Measurements from ENCODE around the gene SEMA5A.

SEMA5A gene

GRCh38 chr5:9515436-9515835 is 30.4 kb downstream of the SEMA5A start:
- DNase-seq (ENCODE audit: low read depth in 4 of 4, low spot score in 1 of 4), result no peak

GRCh38 chr5:9514968-9515367 is 30.9 kb downstream of the SEMA5A start:
- DNase-seq (ENCODE audit: low read depth in 4 of 4, low spot score in 1 of 4), result no peak

DNA sequence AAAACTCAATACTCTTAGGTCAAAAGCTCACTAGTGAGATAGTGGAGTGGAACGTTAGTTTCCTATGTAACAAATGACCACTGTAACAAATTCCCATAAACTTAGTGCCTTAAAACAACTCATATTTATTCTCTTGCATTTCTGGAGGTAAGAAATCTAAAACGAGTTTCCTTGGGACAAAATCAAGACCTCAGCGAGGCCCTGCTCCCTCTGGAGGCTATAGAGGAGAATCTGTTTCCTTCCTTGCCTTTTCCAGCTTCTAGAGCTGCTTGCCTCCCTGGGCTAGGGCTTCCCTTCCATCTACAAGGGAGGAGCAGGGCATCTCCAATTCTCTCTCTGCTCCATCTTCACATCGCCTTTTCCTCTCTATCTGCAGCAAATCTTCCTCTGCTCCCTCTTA is 32.0 kb downstream of the SEMA5A start:
- no peak for DNase-seq (ENCODE audit: low read depth in 4 of 4, low spot score in 1 of 4)

DNA sequence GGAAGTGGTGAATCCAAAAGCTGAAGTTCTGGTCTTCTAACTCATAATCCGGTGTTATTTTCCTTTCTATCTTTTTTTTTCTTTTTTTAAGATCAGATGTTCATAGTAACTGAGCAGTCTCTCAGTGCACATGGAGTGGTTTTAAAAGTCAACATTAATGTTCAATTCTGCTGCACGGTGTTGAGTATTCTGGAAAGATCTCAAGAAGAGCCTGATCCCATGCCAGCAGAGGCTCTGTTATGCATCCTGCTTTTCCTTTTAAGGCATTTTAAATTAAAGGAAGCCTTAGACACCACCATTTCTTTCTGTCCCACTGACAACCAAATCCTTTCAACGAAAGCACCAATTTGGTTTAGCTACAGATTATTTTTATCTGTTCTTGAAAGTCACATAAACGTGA is 33.4 kb downstream of the SEMA5A start:
- no peak for DNase-seq (ENCODE audit: low read depth in 4 of 4, low spot score in 1 of 4)

DNA sequence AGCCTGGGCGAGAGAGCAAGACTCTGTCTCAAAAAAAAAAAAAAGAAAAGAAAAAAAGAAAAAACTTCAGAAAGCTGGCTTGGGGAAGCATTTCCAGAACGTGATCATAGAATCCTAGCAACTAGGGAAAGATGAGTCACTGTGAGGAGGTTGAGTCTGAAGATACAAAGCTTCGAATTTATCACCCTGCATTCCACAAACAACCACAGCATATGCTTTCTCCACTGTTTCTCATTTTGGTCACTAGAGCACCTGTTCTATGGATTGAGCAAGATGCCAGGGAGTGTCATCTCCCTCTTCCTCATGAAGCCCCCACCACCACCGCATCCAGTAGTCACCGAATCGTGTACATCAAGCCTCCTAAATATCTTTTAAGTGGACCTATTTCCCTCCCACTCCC is 37.9 kb downstream of the SEMA5A start:
- no peak for DNase-seq (ENCODE audit: low read depth in 4 of 4, low spot score in 1 of 4)

GRCh38 chr5:9505225-9505624 is 40.6 kb downstream of the SEMA5A start:
- DNase-seq (ENCODE audit: low read depth in 4 of 4, low spot score in 1 of 4), result no peak

GRCh38 chr5:9502864-9503263 is 43.0 kb downstream of the SEMA5A start:
- no peak for DNase-seq (ENCODE audit: low read depth in 4 of 4, low spot score in 1 of 4)

DNA sequence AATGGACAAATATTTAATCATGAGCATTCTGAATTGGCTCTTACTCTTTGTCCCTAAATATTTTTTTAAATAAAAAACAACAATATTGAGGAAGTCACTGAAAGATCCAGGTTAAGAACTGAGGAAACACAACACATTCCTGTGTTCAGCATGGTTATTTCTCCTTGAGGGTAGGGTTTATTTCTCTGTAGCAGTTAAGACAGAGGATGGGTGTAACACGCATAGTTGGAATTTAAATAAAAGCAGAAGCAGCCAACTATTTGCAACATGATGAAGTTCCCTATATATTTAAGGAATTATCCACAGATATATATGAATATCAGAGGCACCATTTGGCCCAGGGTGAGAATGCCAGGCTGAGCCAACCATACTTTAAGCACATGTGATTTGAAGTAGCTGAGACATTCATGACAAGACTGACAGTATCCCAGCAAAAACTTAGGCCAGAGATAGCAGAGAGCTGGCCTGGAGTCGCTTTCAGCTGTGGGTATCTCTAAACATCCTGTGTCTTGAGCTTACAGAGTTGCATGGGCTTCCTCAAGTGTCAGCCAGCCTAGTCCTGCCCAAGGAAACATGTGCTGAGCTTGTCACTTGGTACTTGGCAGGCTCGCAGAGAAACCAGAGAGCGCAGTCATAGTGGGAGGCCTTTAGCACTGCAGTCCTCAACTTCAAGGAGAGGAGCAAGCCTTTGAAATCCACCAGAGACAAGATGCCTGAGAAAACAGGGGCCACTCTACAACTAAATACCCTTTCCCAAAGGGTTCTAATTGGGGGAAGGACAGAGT is 43.6 kb downstream of the SEMA5A start:
- no peak for DNase-seq (ENCODE audit: low read depth in 4 of 4, low spot score in 1 of 4)

- DNase-seq (ENCODE audit: low read depth in 4 of 4, low spot score in 1 of 4), result no peak
Observed at GRCh38 chr5:9500625-9501024, 45.2 kb downstream of the SEMA5A start.

- no peak for DNase-seq (ENCODE audit: low read depth in 4 of 4, low spot score in 1 of 4)
Observed at GRCh38 chr5:9500193-9500592, 45.7 kb downstream of the SEMA5A start.

DNA sequence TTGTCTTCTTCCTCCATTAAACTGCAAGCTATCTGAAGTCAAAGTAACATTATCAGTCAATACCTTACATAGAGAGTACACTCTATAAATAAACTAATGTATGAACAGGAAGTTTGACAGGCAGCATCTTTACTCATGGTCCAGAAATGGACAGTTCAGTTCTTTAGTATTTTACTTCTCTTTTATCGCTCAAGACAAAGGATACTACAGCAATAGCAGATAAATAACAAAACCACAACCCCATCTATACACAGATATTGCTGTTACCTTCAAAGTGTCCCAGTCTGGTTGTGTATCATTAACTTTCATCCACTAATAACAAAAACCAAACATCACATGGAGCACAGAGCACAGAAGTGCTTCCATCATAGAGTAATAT is 46.4 kb downstream of the SEMA5A start:
- DNase-seq (ENCODE audit: low read depth in 4 of 4, low spot score in 1 of 4), result no peak

GRCh38 chr5:9498541-9499497 is 47.1 kb downstream of the SEMA5A start:
- no peak for DNase-seq (ENCODE audit: low read depth in 4 of 4, low spot score in 1 of 4)

DNA sequence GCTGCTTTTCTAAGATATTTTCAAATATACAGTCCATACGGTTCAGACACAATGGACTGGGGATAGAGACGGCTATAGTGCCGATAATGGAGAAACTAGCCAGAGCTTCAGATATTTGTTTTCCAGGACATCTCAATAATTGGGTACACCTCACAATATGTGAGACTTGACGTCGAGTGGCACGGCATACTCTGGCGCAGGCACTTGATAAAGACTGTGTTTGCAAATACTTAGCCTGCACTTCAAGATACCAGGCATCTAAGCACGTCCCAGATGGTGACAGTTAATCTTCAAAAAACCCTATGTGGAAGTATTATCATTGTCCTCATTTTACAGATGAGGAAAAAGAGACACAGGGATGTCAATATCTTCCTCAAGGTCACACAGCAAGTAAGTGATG is 48.5 kb downstream of the SEMA5A start:
- no peak for DNase-seq (ENCODE audit: low read depth in 4 of 4, low spot score in 1 of 4)

DNA sequence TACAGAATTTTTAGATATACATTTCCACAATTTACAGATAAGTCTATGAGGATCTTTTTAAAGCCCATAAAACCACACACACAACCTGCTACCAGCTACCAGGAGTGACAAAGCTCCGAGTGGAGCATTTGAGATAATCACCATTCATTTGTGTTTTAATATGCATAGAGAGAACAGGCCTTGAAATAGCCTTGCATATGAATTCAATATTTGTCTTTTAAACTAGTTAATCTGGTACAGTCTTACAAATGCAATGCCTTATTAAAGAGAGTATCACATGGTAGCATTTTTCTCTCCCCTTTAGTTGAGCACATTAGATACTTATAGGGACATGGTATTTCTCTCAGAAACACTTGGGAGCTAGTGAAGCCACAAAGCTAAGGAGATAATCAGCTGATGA is 49.1 kb downstream of the SEMA5A start:
- no peak for DNase-seq (ENCODE audit: low read depth in 4 of 4, low spot score in 1 of 4)

DNA sequence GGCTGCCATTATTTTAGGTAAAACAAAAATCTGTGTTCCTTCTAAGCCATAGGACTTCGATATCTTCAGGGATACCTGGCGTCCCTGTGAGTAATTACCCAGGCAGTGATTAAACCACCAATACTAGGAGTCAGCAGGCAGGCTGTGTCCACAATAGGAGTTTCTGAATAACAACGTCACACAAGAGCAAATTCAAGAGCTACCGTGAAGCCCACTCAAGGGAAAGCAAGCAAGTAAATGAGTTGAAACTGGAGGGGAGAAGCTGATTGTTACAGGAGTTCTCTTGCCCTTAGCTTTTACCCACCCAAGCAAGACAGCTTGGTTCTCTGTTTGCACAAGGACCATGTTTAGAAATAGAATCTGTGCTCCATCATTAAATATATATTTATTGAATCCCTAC is 50.8 kb downstream of the SEMA5A start:
- DNase-seq (ENCODE audit: low read depth in 4 of 4, low spot score in 1 of 4), result no peak

- no peak for DNase-seq (ENCODE audit: low read depth in 4 of 4, low spot score in 1 of 4)
Observed at GRCh38 chr5:9494301-9494700, 51.6 kb downstream of the SEMA5A start.

- no peak for DNase-seq (ENCODE audit: low read depth in 4 of 4, low spot score in 1 of 4)
Observed at GRCh38 chr5:9490494-9491097, 55.3 kb downstream of the SEMA5A start.

GRCh38 chr5:9483779-9484178 is 62.1 kb downstream of the SEMA5A start:
- no peak for DNase-seq (ENCODE audit: low read depth in 4 of 4, low spot score in 1 of 4)

DNA sequence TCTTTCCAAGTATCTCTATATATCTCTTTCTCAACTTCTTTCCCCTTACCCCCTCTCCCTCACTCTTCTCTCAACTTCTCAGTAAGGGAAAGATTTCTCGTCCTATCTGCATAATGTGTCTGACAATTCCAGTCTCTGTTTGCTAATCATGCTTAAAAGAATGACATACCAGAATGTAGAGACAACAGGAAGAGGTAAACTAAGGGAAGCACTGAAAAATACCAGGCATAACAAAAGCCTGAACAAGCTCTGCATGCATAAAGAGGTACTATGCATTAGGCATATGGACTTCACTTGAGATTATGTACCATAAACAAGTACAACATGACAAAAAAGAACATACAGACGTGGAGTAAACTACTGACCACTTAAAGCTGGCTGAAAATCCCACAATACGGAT is 62.6 kb downstream of the SEMA5A start:
- no peak for DNase-seq (ENCODE audit: low read depth in 4 of 4, low spot score in 1 of 4)

DNA sequence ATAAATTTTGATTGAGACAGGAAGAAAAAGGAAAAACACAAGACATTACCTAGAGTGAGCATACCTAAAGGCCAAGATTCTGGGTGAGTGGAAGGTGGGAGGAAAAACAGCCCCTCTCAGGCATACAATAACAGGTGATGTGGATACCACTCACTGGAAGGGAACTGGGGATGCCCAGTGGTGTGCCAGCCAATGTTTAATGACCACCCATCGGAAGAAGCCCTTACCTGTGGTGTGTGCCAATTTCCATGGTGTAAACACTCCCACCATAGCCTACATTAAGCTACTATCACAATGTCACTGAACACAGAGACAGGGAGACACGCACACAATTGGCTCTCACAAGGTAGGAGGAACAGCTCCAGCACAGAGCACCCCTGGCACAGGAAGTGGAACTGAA is 63.5 kb downstream of the SEMA5A start:
- DNase-seq (ENCODE audit: low read depth in 4 of 4, low spot score in 1 of 4), result no peak

GRCh38 chr5:9480499-9480898 is 65.4 kb downstream of the SEMA5A start:
- no peak for DNase-seq (ENCODE audit: low read depth in 4 of 4, low spot score in 1 of 4)

DNA sequence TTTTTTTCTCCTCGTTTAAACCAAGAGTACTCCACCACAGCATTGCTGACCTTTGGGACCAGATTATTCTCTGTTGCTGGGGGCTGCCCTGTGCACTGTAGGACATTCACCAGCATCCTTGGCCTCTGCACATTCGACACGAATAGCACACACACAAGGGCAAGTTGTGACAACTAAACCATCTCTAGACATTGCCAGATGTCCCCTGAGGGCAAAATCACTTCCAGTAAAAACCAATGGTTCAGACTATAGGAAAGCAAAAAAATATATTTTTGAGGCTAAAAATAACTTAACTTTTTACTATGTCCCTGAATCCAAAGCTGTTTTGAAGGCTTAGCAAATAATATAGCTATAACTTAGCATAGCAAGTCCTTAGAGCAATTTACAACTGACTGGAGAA is 65.9 kb downstream of the SEMA5A start:
- DNase-seq (ENCODE audit: low read depth in 4 of 4, low spot score in 1 of 4), result no peak

Measured in stimulated activated CD4-positive, alpha-beta T cell treated with anti-CD3 and anti-CD28 coated beads, Interleukin-1b, Interleukin-23, amount 100 ng/mL, for 24 hours (primary cell).